K562 (cell line): ENCODE measurements around the gene GRIA1. TPM values are rescaled to one million over a fixed set of nuclear protein-coding genes. Genes with fewer than 3 reads are reported as not detected.

Experiments used
- ARID2 ChIP-seq: fragments of 450-650 bp; IDR thresholded peaks from 2 replicates; pipeline ENCODE4 v1.6.1; 2017; ENCODE audit warnings: antibody characterized with exemption, mild to moderate bottlenecking
- BHLHE40 ChIP-seq: IDR thresholded peaks from 2 replicates; pipeline ENCODE4 v1.6.1; 2011; ENCODE audit warnings: low read length, improper control_type of control experiment
- BMI1 ChIP-seq: fragments of 150-350 bp; IDR thresholded peaks from 2 replicates; pipeline ENCODE4 v1.6.1; 2014; ENCODE audit warnings: low read length
- CBFB ChIP-seq: sonication (generic); formaldehyde crosslinking; IDR thresholded peaks from 2 replicates; pipeline ENCODE4 v1.4.0; 2020; ENCODE audit warnings: mild to moderate bottlenecking, missing genetic modification reagents
- E2F1 ChIP-seq: sonication (generic); formaldehyde crosslinking; IDR thresholded peaks from 2 replicates; pipeline ENCODE4 v1.8.1; 2023; ENCODE audit warnings: mild to moderate bottlenecking, missing genetic modification reagents, moderate library complexity
- E2F5 ChIP-seq: sonication (generic); formaldehyde crosslinking; IDR thresholded peaks from 2 replicates; pipeline ENCODE4 v1.8.0; 2022; ENCODE audit warnings: mild to moderate bottlenecking, missing genetic modification reagents
- EP300 ChIP-seq: IDR thresholded peaks from 2 replicates; pipeline ENCODE4 v1.6.1; 2012; ENCODE audit warnings: low read length, improper control_type of control experiment
- FOS ChIP-seq: IDR thresholded peaks from 3 replicates; pipeline ENCODE4 v1.6.1; 2011; ENCODE audit not compliant: insufficient read length; ENCODE audit errors: extremely low read depth
- MLX ChIP-seq, 2 experiments: fragments of 450-650 bp in 1 of 2; sonication (generic) in 1 of 2; formaldehyde crosslinking; conservative IDR thresholded peaks; 2 replicates each; pipeline versions ENCODE4 v1.4.0 to v1.8.1; 2020 to 2022; ENCODE audit warnings: mild to moderate bottlenecking in 1 of 2, missing genetic modification reagents in 1 of 2
- MYC ChIP-seq, 2 experiments: fragments of 250-450 bp in 1 of 2; sonication (Bioruptor Pico) in 1 of 2; IDR thresholded peaks; 2 replicates each; pipeline versions ENCODE4 v1.5.1 to v1.6.1; 2012 to 2021; ENCODE audit warnings: low read depth in 2 of 2, borderline replicate concordance in 1 of 2, improper control_type of control experiment in 1 of 2, low read length in 1 of 2, mild to moderate bottlenecking in 1 of 2, moderate library complexity in 1 of 2
- NFIC ChIP-seq: fragments of 450-650 bp; IDR thresholded peaks from 2 replicates; pipeline ENCODE4 v1.6.1; 2017; ENCODE audit warnings: mild to moderate bottlenecking, inconsistent platforms
- NKRF ChIP-seq: fragments of 450-650 bp; IDR thresholded peaks from 2 replicates; pipeline ENCODE4 v1.6.1; 2016; ENCODE audit warnings: borderline replicate concordance
- POLR2A ChIP-seq: fragments of 450-650 bp; conservative IDR thresholded peaks from 2 replicates; pipeline ENCODE4 v1.6.1; 2016
- POLR3A ChIP-seq: IDR thresholded peaks from 2 replicates; pipeline ENCODE4 v1.6.1; 2011; ENCODE audit warnings: borderline replicate concordance, mild to moderate bottlenecking, moderate library complexity; ENCODE audit not compliant: insufficient read length, insufficient read depth; ENCODE audit errors: extremely low read depth
- RCOR1 ChIP-seq, 2 experiments: IDR thresholded peaks; 2 replicates each; pipeline ENCODE4 v1.6.1; 2012; ENCODE audit warnings: low read depth in 2 of 2, low read length in 2 of 2, borderline replicate concordance in 1 of 2, improper control_type of control experiment in 1 of 2
- TCF15 ChIP-seq: fragments of 250-450 bp; sonication (Bioruptor Pico); IDR thresholded peaks from 2 replicates; pipeline ENCODE4 v1.8.0; 2022; ENCODE audit warnings: moderate library complexity, mild to moderate bottlenecking, inconsistent platforms
- ZBTB8A ChIP-seq: fragments of 450-650 bp; IDR thresholded peaks from 2 replicates; pipeline ENCODE4 v1.6.1; 2018; ENCODE audit warnings: mild to moderate bottlenecking, moderate library complexity; ENCODE audit not compliant: partially characterized antibody
- ZEB2 ChIP-seq: fragments of 450-650 bp; IDR thresholded peaks from 2 replicates; pipeline ENCODE4 v1.6.1; 2016
- ZKSCAN1 ChIP-seq: fragments of 150-350 bp; IDR thresholded peaks from 2 replicates; pipeline ENCODE4 v1.6.1; 2016; ENCODE audit warnings: low read depth, low read length
- ZNF224 ChIP-seq: sonication (generic); formaldehyde crosslinking; IDR thresholded peaks from 2 replicates; pipeline ENCODE4 v1.8.0; 2022; ENCODE audit warnings: mild to moderate bottlenecking, missing genetic modification reagents
- ZNF316 ChIP-seq: fragments of 450-650 bp; IDR thresholded peaks from 2 replicates; pipeline ENCODE4 v1.6.1; 2016
- ZNF764 ChIP-seq: fragments of 250-450 bp; sonication (Bioruptor Pico); IDR thresholded peaks from 2 replicates; pipeline ENCODE4 v1.4.0; 2020; ENCODE audit warnings: low read depth, mild to moderate bottlenecking, moderate library complexity
- polyA plus RNA-seq, 8 experiments: library from polyadenylated mRNA; depleted of rRNA in 4 of 8; stranded (reverse) in 5 of 8; unstranded in 3 of 8; fragments of >200 nt; fragmentation: Nextera tagmentation in 2 of 8; fragmentation: Illumina TruSeq in 1 of 8; extraction: Ambion mirVana in 2 of 8; extraction: Trizol in 1 of 8; gene quantifications; 2 replicates each; pipeline versions ENCODE4 v1.2.1 to v1.2.3, GENCODE V29; 2011 to 2014; ENCODE audit warnings: inconsistent platforms in 1 of 8, missing spikeins in 1 of 8
- total RNA-seq, 7 experiments: library from RNA; depleted of rRNA in 6 of 7; stranded (reverse); fragments of >200 nt in 6 of 7; fragmentation: Illumina TruSeq in 2 of 7; extraction: Trizol in 2 of 7; gene quantifications; 2 replicates each; pipeline versions ENCODE4 v1.2.1 to v1.2.3, GENCODE V29; 2011 to 2021; ENCODE audit warnings: low replicate concordance in 1 of 7
- TF ChIP-seq, protein P1 (sequence below): fragments of 450-650 bp; formaldehyde crosslinking; IDR thresholded peaks from 2 replicates; pipeline ENCODE4 v1.4.0; 2022; ENCODE audit warnings: mild to moderate bottlenecking, moderate library complexity

The GRIA1 gene
- total and polyA plus RNA-seq, 9 of the 15 experiments (the other 6 are each of a cell fraction or from before 2014, with no cell fraction given), result not detected

DNA sequence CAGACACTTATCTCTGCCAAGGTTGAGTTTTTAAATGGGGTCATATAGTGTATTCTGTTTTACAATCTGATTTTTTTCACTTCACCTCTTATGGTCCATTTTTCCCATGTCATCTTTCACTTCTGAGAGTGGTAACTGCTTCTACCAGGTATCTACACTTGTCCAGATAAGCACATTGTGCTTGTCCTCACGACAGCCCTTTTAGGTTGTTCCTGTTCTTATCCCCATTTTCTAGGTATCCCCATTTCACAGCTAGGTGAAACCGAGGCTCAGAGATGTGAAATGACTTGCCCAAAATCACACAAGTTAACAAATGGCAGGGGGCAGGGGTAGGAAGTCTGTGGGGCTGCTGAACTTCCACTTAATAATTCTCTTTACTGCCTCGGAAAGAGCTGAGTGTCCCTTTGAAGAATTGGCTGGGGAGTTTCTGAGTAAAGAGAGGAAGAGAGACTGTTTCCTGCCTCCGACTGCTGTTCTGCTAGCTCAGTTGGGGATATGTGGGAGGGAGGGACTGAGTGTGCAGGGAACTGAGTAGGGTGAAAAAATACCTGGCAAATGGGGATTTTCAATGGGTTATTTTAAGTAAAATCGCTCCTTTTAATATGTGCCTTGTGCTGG lies 255.4 kb downstream of the GRIA1 start (continued):
- TF ChIP-seq MYC (IDR thresholded peaks at IDR 0.05; ENCODE audit: low read depth, low read length) (no peak), MYC (CRISPR knock-in tag; IDR thresholded peaks at IDR 0.05; ENCODE audit: borderline replicate concordance, low read depth) (no peak), POLR3A (no peak), NFIC (peak; percentile 33; the same call in 1 of the 2 replicates), MLX (CRISPR knock-in tag; conservative IDR thresholded peaks at IDR 0.05) (no peak), ZNF316 (peak; percentile 32; the same call in 1 of the 2 replicates), BMI1 (no peak), CBFB (CRISPR knock-in tag) (no peak), ZBTB8A (no peak), ZNF224 (CRISPR knock-in tag) (no peak), POLR2A (no peak), EP300 (peak; percentile 47; the same call in 1 of the 2 replicates), ZNF764 (CRISPR knock-in tag) (no peak), E2F5 (CRISPR knock-in tag) (no peak), ZEB2 (no peak), ARID2 (no peak), RCOR1 (IDR thresholded peaks at IDR 0.05; ENCODE audit: borderline replicate concordance in 1 of 2, low read depth in 2 of 2, low read length in 2 of 2) (peak; percentile 15 to 32; a peak in 2 of 4 replicates), BHLHE40 (no peak), E2F1 (CRISPR knock-in tag) (no peak), TCF15 (CRISPR knock-in tag) (no peak), FOS (no peak), ZKSCAN1 (no peak), NKRF (no peak)
- TF ChIP-seq, protein P1, sequence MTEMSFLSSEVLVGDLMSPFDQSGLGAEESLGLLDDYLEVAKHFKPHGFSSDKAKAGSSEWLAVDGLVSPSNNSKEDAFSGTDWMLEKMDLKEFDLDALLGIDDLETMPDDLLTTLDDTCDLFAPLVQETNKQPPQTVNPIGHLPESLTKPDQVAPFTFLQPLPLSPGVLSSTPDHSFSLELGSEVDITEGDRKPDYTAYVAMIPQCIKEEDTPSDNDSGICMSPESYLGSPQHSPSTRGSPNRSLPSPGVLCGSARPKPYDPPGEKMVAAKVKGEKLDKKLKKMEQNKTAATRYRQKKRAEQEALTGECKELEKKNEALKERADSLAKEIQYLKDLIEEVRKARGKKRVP, result no peak
